ENCODE data around the gene TMCC2.
"Not testable (repeated sequence)": the region's sequence is repeated elsewhere in the genome, so short reads cannot be mapped to it uniquely, and the experiment has no call there.

The TMCC2 gene

DNA sequence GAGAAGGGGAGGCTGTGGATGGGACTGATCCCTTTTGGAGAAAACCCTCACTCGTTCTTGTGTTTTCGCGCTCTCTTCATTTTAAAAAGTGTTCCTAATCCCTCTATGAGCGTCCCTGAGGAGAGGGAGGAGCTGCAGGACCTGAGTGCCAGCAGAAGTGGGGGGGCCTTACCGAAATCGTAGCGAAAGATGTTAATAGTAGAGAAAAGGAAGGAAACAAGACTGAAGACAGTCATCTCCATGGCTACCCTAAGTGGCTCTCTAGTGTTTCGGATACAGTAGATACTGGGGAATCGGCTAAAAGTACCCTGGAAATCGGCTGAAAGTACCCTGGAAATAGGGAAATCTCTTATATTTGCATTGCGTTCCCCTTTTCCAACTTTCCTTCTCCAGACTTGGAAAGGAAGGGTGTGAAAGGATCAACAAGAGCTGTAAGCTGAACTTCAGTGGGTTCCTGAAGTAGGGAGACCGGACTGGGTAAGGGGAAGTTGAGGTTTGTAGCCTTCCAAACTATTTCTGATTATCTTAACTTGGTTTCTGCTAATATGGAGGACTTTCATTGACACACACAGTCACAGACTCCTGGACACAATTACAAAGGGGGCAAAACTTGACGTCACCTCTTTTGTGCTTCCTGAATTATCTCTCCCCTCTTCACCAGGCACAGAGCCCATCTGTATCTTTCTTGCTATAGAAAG lies 15.8 kb upstream of the TMCC2 start:
- DNase-seq (ENCODE audit: low read depth in 2 of 3, low spot score in 2 of 3), result no peak

DNA sequence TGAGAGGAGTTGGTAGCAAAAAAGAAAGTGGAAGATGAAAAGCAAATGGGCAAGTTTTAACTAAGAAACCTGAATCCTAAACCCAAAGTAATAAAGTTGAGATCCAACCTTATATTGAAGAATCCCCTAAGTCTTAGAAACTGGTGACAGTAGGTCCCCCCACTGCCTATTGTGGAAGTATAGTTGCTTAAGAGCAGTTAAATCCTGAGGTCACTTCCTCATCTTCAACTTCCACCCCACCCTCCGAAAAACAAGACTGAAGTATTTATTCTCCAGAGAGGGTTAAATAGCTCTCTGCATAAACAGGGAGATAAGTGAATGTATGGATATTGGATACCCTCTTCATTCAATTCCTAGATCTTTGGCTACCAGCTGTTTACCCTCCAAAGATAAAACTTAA lies 13.0 kb upstream of the TMCC2 start:
- no peak for DNase-seq (ENCODE audit: low read depth in 2 of 3, low spot score in 2 of 3)

DNA sequence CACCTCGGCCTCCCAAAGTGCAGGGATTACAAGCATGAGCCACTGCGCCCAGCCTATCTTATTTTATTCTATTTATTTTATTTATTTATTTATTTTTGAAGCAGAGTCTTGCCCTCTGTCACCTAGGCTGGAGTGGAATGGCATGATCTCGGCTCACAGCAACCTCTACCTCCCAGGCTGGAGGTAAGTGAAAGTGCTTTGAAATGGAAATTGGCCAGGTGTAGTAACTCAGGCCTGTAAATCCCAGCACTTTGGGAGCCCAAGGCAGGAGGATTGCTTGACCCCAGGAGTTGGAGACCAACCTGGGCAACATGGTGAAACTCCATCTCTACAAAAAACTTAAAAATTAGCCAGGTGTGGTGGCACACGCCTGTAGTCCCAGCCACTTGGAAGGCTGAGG lies 11.2 kb upstream of the TMCC2 start:
- DNase-seq (ENCODE audit: low read depth in 2 of 3, low spot score in 2 of 3), result no peak

DNA sequence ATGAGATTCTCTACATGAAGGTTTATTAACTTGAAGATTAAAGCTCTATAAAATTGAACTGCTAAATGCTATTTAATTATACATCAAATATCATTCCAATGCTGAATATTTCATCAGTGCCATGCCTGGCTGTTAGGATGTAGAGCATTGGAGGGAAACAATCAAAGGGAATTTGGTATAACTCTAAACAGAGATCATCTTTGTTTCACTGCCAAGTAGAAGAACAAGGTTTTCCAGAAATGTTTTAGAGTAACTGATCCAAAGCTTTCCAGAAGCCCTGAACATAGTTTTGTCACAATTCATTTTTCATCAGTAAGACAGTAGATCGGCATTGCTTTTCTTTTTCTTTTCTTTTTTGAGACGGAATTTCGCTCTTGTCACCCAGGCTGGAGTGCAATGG lies 10.3 kb upstream of the TMCC2 start:
- DNase-seq (ENCODE audit: low read depth in 2 of 3, low spot score in 2 of 3), result no peak

DNA sequence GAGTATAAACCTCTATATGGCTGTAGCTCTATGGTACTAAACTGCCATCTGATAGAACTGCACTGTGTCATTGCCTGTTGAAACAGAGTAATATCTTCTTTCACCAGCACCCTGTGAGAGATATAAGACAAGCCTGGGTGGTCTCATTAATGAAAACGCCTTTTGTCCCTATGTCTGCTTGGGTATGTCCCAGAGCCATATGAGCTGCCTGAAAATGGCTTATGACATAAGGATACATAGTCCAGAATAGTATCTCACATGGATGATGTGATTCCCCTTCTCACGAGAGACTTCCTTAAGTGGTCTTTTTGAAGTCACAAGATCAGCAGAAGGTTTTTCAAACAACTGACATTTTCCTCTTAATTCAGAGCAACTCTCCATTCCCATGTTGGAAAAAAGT lies 7.3 kb upstream of the TMCC2 start:
- DNase-seq (ENCODE audit: low read depth in 2 of 3, low spot score in 2 of 3), result no peak

DNA sequence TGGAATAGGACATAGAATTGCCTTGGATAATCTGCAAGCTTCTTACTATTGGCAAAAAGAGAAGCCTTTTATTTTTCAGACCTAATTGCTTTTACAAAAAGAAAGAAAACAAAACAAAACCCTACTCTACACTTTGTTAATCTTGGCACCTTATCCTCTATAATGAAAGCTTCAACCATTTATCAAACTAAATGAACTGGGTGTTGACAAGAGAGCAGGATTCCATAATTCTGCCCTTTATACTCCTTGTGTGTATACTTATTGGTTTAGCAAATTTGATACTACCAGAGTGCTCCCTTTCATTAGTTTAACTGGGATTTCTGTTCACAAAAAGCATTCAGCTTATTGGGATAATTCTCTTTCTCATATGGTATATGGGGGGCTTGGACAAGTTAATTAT lies 3.0 kb upstream of the TMCC2 start:
- no peak for DNase-seq (ENCODE audit: low read depth in 2 of 3, low spot score in 2 of 3)

DNA sequence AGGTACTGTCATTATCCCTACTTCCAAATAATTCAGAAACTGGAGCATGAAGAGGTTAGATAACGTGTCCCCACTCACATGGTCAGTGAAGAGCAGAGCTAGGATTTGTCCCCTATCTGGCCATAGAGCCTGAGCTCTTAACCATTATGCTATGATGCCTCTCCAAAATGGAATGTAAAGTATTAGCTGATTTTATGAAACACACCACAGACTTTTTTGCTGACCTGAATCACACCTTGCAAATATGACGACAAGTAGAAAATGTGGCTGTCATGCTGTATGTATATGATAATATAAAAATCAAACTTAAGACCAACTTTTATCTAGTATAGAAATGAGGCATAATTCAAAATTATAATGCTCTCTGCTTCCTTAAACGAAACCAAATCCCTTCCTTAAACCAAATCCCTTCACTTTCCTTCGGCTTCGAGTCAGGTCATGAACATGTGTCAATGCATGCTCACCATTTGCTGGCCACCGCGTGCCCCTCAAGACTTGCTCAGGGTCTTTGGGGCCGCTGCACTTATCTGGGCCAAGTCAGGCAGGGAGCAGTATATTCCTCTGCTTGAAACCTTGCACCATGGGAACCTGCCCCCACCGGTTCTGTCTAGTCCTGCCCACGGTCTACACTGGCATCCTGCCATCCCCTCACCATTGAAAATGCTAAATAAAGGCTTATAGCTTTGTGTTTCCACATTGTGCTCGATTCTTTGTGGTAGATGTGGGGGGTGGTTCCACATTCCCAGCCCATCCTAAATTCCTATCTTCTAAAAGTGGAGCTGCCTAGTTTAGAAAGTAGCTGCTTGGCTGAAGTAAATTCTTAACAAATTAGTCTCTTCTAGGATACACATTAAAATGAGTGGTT lies 1.6 kb upstream of the TMCC2 start:
- DNase-seq (ENCODE audit: low read depth in 2 of 3, low spot score in 2 of 3), result no peak

DNA sequence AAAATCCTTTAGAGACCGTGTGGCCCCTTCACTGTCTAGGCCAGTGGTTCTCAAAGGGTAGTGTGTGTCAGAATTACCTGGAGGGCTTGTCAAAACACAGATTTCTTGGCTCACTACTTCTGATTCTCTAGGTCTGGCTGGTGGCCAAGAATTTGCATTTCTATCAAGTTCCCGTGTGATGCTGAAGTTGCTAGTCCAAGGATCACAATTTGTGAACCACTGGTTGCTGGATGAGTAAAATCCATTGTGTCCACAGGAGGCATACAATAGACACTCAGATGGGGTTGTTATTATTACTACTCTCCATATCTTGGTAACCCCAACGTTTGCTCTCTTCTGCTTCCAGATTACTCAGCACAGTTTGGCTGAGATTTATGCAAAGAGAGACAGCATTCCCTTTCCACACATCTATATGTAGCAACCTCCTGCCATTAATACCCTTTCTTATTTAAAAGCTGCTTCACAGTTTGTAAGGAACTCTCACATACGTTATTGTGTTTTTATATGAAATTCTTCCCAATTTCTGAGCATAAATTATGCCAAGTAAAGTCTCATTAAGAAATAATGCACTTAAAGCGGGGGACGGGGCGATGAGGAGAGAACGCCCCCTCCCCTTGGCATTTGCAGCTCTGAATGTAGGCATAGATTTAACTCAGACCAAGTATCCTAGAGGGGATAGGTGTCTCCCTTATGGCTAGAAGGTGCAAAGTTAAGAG lies 720 bp upstream of the TMCC2 start:
- no peak for DNase-seq (ENCODE audit: low read depth in 2 of 3, low spot score in 2 of 3)

DNA sequence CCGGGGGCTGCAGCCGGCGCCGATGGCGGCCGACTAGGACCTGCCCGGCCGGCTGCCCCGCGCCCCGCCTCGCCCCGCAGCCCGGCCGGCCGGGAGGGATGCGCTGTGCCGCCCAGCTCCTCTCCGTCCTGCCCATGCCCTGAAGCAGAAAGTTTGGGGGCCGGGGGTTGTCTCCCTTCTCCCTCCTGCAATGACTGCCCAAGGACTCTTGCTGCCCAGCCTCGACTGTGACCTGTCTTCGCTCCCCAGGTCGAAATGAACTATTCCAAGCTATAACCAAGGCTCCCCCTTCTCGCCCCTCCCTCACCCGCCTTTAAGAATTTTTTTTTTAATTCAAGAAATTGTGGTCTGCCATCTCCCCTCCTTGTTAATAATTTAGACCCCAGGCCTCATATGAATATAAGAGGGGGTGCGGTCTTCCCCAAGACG lies 361 bp downstream of the TMCC2 start:
- DNase-seq (ENCODE audit: low read depth in 2 of 3, low spot score in 2 of 3), result peak in 1 of 3 experiments; percentile 13

DNA sequence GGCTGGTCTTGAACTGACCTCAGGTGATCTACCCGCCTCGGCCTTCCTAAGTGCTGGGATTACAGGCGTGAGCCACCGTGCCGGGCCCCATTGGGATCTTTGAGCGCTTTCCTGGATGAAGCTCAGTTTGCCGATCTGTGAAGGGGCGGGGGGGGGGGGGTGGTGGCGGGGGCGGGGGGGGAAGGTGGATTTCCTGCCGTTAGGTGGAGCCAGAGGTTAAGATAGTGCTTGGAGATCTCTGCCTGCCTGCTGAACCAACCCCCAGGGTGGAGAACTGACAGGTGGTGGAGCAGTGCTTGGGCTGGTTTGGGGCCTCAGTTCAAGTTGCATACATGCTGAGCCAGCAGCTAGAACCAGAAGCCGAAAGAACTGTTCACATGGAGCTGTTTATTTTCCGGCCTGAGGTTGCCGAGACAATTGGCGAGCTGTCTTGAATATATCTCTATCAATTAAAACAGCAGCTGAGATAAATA lies 1.7 kb downstream of the TMCC2 start:
- peak in 2 of 3 experiments; percentile 27 to 32 for DNase-seq (ENCODE audit: low read depth in 2 of 3, low spot score in 2 of 3)

DNA sequence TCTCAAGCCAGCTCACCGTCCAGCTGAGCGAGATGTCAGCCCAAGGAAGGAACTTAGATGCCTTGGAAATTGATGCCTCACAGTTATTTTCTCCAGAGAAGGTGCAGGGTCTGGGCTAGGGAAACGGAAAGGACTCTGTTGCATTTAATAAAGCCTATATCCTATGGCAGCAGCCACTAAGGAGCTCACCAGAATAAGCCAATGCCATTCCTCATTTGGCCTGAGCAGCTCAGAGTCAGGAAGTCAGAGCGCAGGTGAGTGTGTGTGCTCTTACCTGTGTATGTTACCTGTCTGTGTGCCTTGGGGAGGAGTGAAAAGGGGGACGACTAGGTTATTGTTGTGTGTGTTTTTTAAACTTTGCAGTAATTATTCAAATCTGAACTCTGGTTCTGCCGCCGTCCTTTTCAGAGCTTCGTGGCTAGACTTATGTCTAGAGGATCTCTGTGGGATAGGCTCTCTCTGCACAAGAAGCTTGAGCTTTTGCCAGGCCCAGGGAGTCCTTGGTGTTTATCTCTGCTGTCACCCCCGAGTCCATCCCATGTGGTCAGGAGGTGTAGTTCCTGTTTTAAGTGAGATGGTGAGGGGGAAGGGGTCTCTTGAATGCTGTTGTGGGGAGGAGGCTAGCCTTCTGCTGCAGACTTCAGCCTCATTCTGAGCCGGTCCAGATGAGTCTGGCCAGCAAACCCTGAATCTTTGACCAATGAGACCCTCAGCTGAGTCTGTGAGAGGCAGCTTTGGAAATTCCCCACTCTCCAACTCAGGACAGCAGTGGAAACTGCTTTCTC lies 2.4 kb downstream of the TMCC2 start:
- DNase-seq (ENCODE audit: low read depth in 2 of 3, low spot score in 2 of 3), result no peak

DNA sequence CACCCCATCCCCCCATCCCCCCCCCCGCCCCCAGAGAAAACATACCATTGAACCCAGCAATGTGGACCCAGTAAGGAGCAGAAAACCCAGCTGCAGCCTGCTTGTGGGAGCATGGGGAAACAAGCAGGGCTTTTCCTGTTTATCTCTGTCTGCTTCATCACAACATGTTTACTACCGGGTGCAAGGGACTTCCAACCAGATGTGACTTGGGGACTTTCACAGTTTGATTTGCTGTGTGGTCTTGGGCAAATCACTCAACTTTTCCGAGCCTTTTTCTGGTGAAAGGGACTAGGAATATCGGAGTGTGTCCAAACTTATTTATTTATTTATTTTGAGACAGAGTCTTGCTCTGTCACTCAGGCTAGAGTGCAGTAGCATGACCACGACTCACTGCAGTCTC lies 3.2 kb downstream of the TMCC2 start:
- DNase-seq (ENCODE audit: low read depth in 2 of 3, low spot score in 2 of 3), result no peak

DNA sequence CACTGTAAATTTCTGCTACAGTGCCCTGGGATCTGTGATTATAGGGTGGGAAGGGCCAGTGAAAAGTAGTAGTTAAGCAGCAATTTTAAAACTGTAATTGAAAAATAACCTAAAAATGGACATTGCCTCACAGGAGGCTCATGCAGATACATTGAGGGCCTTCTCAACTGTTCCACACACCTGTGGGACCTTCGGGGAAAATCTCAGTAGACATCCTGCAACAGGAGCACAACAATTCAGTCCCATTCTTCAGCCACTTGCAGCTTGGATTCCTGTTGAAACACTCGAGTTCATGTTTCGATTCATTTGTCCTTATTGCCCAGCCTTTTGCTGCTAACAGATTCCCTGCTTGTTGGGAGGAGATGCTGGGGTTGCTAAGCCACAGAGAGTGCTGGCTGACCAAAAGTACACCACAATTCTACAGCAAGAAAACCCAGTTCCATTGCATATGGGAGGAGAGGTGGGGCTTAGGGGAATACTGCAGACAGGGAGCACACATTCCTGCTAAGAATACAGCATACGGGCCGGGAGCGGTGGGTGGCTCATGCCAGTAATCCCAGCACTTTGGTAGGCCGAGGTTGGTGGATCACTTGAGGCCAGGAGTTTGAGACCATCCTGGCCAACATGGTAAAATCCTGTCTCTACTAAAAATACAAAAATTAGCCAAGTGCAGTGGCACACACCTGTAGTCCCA lies 4.5 kb downstream of the TMCC2 start:
- DNase-seq (ENCODE audit: low read depth in 2 of 3, low spot score in 2 of 3), result no peak

DNA sequence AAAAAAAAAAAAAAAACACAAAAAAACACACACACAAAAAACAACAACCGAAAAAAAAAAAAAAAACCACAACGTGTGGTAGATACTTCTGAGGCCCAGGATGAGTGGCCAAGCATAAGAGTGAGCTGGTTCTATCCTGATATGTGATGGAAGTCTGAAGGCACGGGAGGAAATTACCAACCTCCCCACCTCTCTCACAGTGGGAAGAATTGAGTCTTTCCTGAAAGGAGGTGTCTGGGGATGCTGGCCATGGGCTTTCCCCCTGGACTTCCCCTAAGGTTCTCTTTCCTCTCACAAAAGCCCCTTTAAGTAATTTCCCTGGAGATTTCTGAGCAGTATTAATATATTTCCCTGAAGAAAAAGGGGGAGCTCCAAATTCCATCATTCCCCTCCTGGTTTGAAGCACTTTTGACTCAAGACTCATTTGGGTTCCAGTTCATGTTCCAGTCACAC lies 5.2 kb downstream of the TMCC2 start:
- DNase-seq (ENCODE audit: low read depth in 2 of 3, low spot score in 2 of 3), result no peak

DNA sequence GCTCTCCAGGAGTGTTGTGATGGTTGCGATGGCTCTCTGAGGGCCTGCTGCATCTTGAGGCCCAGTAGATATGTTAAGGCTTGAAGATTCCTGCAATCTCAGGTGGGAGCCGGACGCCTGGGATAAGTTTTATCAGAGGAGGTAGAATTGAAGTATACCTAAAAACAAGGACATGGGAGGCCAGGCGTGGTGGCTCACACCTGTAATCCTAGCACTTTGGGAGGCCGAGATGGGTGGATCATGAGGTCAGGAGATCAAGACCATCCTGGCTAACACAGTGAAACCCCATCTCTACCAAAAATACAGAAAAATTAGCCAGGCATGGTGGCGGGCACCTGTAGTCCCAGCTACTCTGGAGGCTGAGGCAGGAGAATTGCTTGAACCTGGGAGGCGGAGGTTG lies 6.2 kb downstream of the TMCC2 start:
- DNase-seq (ENCODE audit: low read depth in 2 of 3, low spot score in 2 of 3), result not testable (repeated sequence)

DNA sequence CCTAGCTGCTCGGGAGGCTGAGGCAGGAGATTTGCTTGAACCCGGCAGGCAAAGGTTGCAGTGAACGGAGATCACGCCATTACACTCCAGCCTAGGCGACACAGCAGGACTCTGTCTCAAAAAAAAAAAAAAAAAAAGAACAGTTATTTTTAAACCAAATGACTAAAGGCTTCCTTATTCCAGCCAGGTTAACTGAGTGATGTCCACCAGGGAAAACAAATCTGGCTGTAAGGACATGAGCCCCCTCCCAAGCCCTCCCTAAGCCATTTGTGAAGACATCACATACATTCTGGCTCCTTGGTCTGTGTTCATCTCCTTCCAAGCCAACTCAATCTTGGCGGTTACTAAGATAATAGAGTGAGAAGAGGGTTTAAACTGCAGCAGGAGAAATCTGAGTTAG lies 8.2 kb downstream of the TMCC2 start:
- DNase-seq (ENCODE audit: low read depth in 2 of 3, low spot score in 2 of 3), result no peak

DNA sequence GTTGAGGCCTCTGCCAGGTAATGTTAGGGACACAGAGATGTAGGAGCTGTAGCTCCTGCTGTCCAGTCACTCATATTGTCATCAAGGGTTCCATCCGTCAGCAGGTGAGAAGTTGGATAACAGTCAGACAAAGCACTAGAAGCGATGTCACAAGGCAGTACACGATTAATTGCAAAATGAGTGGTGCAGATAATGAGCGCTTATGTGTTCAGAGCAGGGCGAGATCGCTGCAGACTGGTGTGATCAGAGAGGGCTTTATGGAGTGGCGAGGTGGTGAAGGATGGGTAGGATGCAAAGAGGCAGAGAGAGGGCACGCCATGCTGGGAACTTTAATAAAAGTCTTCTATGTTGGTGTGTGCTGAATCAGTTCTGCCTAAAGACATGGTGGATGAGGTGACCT lies 8.8 kb downstream of the TMCC2 start:
- no peak for DNase-seq (ENCODE audit: low read depth in 2 of 3, low spot score in 2 of 3)

DNA sequence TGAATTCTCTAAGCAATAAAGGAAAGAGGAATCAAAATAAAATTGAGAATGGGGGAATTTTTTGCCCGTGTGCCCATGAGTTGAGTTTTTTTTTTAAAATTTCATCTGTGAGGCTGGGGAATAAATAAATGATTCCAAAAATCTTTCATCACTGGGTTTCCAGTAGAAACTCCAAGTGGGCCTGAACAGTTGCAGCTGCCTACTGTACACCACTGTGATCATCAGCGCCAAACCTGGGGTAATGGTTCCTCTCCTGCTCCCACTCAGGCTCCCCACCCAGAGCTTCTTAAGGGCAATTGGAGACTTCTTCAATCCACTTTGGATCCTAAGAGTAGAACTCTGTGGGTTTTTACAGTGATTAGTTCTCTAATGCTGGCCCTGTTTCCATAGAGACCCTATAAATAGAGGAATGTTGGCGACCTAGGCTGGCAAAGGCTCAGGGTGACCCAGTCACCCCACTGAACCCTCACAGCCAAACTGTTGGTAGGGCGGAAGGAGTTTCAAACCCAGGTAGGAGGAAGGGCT lies 9.3 kb downstream of the TMCC2 start:
- DNase-seq (ENCODE audit: low read depth in 2 of 3, low spot score in 2 of 3), result no peak

DNA sequence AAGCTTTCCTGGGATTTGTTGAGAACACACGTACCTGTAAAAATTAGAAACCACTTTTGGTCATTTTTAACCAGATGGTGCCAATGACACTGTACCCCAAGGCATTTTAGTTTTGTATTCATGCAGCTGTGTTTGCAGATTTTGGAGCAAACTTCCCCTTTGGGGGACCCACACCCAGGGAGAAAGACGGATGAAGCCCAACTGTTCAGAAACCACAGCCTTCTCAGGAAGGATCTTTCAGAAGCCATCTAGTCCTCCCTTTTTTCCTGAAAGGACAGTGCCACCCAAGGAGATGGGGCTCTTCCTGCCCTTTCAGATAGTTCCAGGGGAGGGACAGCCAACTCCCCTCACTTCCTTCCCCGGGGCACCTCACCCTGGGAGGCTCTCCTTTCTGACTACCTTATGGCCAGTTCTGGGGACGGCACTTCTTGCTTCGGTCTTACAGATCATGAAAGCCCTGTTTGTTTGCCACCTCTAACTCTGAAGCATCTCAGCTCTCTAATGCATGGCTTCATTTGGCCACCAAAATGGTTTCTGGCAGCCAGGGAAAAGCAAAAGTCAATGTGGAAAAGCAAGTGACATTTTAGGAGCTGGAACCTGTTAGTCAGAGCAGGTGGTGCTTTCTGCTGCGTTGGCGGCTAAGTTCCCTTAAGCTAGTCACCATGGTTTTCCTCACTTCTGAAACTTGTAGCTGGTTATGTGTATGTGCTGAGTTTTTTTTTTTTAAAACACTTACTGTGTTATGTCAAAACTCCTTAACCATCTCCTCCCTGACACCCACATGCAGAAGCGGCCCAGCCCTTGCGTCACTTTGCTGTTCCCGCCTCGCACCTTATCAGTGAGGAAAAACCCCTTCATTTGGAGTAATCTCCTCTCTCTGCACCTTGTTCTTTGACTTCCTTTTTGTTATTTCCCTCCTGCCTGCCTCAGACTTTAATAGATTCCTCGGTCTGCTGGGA lies 10.1 kb downstream of the TMCC2 start:
- no peak for DNase-seq (ENCODE audit: low read depth in 2 of 3, low spot score in 2 of 3)
